Stimulated activated CD4-positive, alpha-beta T cell treated with anti-CD3 and anti-CD28 coated beads, Interleukin-12 subunit alpha, Interleukin-12 subunit beta, amount 100 ng/mL, for 4 hours (primary cell): Measurements from ENCODE around the gene SFTA2.
A peak's percentile ranks its signal among the peaks of the same experiment; 100 is the strongest.
"Not testable (repeated sequence)": the region's sequence is repeated elsewhere in the genome, so short reads cannot be mapped to it uniquely, and the experiment has no call there.

Experiments
- DNase-seq: peaks from one replicate; pipeline ENCODE4 v3.0.0-alpha.2; 2020

SFTA2 gene

DNA sequence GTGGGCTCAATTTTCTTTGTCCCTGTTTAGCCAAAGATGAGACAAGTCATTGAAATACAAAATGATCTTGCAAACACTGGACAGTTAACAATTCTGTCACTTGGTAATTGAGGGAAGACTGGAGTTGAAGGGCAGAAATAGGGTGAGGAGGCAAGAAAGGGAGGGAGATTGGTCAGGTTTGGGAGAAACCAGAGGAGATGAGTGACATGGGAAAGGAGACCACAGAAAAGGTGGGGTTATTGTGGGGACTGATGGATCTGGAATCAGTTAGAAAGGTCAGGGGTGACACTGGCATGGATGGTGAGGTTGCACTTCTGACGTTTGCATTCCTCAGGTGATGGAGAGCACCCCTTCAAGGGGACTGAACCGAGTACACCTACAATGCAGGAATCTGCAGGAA is 23.3 kb downstream of the SFTA2 start:
- no peak for DNase-seq

DNA sequence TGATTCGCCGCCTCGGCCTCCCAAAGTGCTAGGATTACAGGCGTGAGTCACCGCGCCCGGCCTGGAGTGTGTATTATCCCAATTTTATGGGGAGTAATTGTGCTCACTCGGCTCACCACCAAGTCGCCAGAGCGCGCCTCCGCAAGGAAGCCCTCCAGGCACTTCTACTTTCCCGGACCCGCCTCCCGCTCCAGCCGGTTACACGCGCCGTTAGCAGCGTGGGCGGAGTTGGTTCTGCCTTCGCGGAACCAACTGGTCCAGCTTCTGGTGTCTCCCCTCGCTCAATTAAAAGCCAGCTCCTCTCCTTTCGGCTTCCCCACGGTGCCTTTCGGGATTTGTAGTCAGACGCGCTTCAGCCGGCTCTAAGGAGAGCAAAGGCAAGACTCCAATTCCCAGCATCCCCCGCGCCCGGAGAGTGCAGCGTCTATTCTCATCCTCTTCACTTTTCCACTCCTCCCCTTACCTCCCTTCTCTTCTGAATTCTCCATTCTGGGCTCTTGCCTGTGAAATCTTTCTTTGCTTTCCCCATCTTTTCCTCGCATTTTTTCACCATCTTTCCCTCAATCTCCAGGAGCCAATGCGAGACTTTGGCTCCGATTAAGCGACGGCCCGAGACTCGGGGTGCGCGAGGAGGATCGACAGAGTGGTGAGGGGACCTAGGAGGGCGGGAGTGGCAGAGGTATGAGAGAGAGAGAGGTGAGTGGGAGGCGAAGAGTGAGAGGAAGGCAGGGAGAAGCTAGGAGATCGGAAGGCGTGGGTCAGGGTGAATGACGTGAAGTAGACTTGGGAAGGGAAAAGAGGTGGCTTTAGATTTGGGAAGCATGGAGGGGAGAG is 24.0 kb downstream of the SFTA2 start, which contains the start of gene GTF2H4:
Gene GTF2H4, plus strand, starts transcription at position 450 of the 834 bp plus-strand sequence.
- peak; percentile 91 for DNase-seq

DNA sequence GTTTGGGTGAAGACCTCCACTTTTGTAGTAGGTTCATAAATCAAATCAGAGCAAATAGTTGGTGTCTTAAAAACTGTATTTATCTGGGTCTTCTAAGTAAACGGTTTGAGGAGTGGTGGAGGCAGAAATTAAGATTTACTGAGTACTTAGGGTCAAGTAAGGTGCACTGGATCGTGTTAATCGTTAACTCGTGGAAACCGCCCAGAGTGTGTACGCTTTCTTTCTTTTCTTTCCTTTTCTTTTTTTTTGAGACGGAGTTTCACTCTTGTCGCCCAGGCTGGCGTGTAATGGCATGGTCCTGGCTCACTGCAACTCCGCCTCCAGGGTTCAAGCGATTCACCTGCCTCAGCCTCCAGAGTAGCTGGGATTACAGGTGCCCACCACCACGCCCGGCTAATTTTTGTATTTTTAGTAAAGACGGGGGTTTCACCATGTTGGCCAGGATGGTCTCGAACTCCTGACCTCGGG is 24.6 kb downstream of the SFTA2 start:
- DNase-seq = not testable (repeated sequence)

GRCh38 chr6:30903236-30903635 is 28.7 kb downstream of the SFTA2 start:
- no peak for DNase-seq

GRCh38 chr6:30902709-30903108 is 29.3 kb downstream of the SFTA2 start:
- DNase-seq = no peak

DNA sequence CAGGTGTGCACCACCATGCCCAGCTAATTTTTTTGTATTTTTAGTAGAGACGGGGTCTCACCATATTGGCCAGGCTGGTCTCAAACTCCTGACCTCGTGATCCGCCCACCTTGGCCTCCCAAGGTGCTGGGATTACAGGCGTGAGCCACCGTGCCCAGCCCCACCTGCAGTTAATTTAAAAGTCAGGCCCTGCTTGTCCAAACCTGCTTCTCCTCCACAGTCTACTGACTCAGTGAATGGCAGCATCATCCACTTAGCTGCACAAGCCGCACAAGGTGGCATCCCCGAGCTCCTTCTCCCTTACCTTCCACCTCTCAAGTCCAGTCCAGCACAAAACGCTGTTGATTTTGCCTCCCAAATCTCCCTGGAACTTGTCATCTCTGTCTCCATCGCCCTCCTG is 29.8 kb downstream of the SFTA2 start:
- not testable (repeated sequence) for DNase-seq

DNA sequence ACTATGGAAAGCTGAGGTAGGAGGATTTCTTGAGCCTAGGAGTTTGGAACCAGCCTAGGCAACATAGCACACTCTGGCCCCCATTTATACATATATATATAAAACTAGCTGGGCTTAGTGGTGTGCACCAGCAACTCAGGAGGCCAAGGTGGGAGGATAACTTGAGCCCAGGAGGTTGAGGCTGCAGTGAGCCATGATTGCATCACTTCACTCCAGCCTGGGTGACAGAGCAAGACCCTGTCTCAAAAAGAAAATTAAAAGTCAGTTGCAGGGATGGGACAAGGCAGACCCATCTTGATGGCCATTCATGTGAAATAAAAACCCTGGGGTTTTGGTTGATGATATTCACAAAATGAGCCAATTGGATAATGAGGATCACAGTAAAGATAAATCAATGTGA is 30.5 kb downstream of the SFTA2 start:
- DNase-seq = no peak

DNA sequence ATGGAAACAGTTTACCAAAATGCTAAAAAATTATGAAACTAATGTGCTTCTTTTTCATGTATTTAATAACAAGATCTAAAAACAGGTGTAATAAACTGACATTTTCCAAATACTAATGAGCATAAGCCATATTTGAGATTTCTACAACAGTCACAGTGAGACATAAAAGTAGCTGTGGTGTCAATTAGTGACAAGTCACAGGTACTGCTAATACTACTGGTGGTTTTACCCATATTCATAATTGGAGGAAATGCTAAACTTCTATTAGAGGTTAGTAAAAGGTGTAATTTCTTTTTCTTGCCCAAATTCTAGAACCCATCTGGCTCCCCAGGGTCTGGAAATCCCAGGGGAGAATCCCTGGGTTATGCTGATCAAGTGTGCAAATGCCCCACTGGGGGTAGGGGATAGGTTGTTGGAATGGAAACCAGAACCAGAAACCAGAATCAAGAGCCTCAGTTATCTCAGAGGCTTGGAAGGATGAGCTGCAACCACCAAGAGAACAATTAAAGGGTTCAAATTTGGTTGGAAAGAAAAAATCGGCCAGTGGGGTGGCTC is 31.0 kb downstream of the SFTA2 start:
- no peak for DNase-seq

DNA sequence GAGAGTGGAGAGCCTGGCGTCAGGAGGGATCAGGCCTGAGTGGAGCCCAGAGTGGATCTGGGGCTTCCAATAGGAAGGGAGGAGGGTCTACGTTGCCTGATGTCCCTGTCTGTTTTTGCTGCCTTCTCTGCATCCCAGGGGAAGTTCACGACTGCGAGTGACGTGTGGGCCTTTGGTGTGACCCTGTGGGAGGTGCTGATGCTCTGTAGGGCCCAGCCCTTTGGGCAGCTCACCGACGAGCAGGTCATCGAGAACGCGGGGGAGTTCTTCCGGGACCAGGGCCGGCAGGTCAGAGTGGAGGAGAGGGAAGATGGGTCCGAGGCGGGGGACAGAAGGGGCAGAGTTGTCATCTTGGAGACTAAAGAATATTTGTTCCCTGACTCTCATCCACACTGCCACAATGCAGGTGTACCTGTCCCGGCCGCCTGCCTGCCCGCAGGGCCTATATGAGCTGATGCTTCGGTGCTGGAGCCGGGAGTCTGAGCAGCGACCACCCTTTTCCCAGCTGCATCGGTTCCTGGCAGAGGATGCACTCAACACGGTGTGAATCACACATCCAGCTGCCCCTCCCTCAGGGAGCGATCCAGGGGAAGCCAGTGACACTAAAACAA is 33.1 kb downstream of the SFTA2 start:
- no peak for DNase-seq

GRCh38 chr6:30897882-30898281 is 34.1 kb downstream of the SFTA2 start:
- no peak for DNase-seq

DNA sequence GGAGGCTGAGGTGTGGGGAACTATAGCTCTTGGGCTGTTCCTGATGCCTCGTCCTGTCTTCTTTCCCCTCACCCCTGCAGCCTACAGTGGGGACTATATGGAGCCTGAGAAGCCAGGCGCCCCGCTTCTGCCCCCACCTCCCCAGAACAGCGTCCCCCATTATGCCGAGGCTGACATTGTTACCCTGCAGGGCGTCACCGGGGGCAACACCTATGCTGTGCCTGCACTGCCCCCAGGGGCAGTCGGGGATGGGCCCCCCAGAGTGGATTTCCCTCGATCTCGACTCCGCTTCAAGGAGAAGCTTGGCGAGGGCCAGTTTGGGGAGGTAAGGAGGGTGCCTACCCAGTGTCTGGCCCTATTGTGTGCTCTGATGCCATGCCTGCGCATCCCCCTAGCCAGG is 35.4 kb downstream of the SFTA2 start:
- DNase-seq = no peak

DNA sequence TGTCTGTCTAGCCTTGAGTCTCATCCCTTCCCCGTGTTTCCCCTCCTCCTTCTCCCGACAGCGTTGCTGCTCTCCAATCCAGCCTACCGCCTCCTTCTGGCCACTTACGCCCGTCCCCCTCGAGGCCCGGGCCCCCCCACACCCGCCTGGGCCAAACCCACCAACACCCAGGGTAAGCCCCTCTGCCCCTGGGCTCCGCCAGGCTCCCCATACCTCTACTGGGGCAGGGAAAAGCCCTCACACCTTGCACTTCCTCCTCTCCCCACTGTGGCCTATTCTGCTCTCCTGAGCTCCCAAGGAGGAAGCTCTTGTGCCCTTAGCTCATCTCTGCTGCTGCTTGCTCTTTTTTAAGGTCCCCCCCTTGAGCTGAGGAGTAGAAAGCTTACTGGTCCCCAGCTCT is 36.6 kb downstream of the SFTA2 start:
- DNase-seq = no peak

DNA sequence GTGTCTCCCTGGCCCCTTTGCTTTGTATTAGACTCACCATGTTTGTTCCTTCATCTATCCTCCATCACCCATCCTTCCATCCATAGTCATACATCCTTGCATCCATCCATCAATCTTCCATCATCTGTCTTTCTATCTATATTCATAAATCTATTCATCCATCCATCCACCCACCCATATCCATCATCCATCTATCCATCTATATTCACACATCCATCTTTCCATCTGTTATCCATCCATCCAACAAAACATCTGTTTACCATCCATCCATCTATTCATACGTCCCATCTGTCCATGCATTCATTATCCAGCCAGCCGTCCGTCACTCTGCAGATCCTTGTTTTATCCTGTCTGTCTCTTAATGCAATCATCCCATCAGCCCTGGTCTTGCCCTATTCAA is 37.0 kb downstream of the SFTA2 start:
- DNase-seq = no peak

GRCh38 chr6:30894381-30894780 is 37.6 kb downstream of the SFTA2 start:
- no peak for DNase-seq

GRCh38 chr6:30893666-30894065 is 38.3 kb downstream of the SFTA2 start:
- no peak for DNase-seq

DNA sequence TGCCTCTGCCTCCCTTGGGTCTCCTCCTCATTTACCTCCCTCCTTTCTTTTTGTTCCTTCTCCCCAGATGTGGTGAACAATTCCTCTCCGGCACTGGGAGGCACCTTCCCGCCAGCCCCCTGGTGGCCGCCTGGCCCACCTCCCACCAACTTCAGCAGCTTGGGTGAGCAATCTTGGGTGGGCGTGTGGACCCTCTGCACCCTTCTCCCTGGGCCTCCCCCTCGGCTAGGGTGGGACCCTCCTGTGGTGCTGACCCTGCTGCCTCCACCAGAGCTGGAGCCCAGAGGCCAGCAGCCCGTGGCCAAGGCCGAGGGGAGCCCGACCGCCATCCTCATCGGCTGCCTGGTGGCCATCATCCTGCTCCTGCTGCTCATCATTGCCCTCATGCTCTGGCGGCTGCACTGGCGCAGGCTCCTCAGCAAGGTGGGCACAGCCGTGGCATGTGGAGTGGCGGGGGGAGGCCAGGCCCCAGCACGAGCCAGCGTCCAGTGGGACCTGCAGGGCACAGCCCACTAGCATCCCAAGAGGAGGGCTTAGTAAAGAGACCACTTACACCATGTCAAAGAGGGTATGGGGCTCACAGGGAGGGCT is 38.9 kb downstream of the SFTA2 start:
- DNase-seq = no peak

- no peak for DNase-seq
These were observed 40.0 kb downstream of the SFTA2 start for GRCh38 chr6:30891816-30892538.

DNA sequence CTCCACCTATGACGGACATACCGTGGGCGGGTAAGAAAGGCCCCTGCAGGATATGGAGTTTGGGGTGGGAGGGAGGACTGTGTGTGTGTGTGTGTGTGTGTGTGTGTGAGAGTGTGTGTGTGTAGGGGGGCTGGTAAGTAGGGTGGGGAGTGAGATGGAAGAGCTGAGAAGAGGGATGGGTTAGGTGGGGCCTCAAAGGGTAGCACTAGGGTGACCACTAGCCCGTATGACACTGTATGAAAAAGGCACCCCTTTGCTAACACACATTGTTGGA is 40.6 kb downstream of the SFTA2 start:
- DNase-seq = no peak

GRCh38 chr6:30890646-30891449 is 41.1 kb downstream of the SFTA2 start:
- DNase-seq = no peak

DNA sequence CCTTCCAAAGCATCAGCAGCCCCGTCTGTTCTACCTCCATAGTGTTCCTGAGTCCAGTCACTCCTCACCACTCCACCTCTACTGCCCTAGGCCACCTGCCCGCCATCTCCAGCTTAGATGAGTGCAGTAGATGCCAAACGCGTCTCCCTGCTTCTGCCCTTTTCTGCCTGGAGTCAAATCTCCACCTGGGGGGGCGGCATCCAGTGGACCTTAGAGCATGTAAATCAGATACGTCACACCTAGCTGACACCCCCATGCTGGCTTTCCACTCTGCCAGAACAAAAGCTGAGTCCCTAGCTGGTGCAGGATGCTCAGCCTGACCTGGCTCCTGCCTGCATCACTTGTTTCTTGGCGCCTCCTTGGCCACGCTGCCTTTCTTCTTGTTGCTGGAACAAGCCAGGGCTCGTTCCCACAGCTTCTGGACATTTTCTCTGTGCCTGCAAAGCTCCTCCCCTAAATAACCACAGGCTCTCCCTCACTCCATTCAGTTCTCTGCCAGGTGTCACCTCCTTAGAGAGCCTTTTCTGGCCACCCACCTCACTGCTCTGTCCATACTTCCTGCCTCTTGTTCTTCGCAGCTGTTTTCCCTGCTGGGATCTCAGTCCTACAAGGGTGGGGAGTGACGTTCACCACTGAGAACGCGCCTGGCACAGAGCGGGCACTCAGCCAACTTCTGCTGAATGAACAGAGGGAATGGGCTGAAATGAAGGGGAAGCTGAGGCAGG is 41.9 kb downstream of the SFTA2 start:
- no peak for DNase-seq

DNA sequence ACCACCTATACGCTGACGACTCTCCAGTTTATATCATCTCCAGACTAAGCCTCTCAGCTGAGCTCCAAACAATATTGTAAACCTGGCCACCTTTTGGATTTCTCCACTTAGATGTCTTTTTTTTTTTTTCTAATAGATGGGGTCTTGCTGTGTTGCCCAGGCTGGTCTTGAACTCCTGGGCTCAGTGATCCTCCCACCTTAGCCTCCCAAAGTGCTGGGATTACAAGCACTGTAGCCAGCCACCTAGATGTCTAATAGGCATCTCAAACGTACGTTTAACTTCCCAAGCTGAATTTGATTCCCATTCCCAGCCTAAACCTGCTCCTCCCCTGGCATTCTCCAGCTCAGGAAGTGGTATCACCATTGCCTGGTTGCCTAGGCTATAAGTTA is 42.5 kb downstream of the SFTA2 start:
- DNase-seq = no peak
